ENCODE measurements around the gene NAPEPLD.

DNA sequence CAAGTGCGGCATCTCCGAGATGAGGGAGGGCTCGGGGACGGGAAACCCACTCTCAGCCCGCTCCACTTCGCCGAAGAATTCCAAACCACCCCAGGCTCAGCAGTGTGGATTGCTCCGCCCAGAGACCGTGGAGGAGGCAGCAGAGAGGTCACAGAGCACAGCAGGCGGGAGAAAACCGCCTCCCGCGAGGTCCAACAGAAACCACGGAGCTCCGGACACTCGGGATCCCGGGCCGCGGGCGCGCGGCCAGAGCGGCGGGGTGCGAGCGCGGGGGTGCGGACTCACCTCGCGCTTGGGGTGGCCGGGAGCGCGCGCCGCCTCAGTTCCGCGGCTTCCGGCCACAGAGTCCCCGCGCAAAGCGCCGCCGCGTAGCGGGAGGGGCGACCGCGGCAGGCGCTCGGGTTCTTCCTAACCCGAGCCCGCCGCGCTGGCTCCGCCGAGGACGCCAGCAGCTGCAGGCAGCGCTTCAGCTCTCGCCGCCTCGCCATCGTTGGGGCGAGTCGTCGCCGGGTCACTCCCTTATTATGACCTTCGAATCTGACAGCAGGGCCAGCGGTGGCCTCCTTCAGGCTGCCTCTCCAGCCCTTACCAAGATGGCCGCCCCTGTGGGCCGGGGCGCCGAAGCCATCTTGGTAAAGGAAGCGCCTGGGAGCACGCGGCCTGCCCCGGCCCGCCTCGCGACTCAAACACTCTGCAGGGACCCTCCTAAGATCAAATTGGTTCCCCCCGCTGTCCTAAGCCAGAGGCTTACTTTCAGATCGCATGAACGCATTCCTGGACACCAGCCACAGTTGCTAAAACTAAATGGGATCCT lies at the start of gene NAPEPLD:
- no peak for TF ChIP-seq CTCF (conservative IDR thresholded peaks at IDR 0.05; ENCODE audit: low read depth, low read length)
- TF ChIP-seq EZH2 (IDR thresholded peaks at IDR 0.05; ENCODE audit: borderline replicate concordance, low read depth, low read length, poor library complexity, severe bottlenecking): no peak
